ENCODE results near the gene MSANTD7.

The MSANTD7 gene, protein sequence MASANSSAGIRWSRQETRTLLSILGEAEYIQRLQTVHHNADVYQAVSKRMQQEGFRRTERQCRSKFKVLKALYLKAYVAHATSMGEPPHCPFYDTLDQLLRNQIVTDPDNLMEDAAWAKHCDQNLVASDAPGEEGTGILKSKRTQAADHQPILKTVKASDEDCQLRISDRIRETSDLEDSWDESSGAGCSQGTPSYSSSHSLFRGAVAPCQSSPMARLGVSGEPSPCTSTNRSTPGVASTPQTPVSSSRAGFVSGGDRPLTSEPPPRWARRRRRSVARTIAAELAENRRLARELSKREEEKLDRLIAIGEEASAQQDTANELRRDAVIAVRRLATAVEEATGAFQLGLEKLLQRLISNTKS

DNA sequence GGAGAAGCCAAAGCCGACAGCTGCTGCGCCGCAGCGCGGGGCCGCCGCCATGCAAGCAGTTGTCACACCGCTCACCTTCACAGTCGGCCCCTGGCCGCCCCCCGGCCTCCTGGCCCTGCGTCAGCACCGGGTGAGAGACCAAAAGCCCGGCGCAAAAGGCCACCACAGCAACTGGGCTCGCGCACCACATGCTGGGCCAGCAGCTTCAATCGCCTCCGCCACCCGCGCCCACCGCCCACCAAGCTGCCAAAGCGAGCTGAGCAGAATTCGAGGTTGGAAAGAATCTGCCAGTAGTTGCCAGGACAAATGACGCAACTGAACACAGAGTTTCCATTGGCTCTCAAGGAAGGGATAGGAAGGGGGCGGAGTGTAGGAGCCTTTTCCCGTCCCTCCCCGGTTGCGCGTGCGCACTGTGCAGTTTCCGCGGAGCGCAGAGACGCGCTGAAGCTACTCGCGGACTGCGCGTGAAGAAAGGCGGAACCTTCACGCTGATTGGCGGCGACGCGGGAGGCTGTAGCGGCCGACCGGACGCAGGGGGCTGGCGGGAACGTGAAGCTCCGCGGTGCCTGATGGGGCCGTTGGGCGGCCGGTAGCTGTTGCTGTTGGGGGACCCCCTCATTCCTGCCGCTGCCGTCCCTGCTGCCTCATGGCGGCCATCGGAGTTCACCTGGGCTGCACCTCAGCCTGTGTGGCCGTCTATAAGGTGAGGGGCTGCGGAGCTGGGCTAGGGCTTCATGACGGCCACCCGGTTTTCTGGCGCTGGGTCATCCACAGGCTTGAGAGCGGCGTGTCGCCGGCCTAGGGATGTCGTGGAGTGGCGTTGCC is at the start of gene MSANTD7, which contains the start of the genes CDNF and HSPA14:
TSS of gene MSANTD7 (plus strand) at position 550 of the 825 bp plus-strand sequence. CDS start 3,979 bp downstream, outside the sequence.
TSS of gene CDNF (minus strand) at position 281 of the 825 bp plus-strand sequence. CDS start at position 190, 91 bp downstream.
TSS of gene HSPA14 (plus strand) at position 550 of the 825 bp plus-strand sequence. CDS start at position 647, 97 bp downstream.
- TF ChIP-seq EZH2phosphoT487 (IDR thresholded peaks at IDR 0.05; ENCODE audit: low read depth): no peak
- TF ChIP-seq, protein P1, sequence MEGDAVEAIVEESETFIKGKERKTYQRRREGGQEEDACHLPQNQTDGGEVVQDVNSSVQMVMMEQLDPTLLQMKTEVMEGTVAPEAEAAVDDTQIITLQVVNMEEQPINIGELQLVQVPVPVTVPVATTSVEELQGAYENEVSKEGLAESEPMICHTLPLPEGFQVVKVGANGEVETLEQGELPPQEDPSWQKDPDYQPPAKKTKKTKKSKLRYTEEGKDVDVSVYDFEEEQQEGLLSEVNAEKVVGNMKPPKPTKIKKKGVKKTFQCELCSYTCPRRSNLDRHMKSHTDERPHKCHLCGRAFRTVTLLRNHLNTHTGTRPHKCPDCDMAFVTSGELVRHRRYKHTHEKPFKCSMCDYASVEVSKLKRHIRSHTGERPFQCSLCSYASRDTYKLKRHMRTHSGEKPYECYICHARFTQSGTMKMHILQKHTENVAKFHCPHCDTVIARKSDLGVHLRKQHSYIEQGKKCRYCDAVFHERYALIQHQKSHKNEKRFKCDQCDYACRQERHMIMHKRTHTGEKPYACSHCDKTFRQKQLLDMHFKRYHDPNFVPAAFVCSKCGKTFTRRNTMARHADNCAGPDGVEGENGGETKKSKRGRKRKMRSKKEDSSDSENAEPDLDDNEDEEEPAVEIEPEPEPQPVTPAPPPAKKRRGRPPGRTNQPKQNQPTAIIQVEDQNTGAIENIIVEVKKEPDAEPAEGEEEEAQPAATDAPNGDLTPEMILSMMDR (IDR thresholded peaks at IDR 0.05; ENCODE audit: low read depth, low read length): no peak
- H3K4me2 ChIP-seq (ENCODE audit: low read length): peak within 1 kb of the TSS; percentile 96
- 0 out of 2 replicates have a peak, but pooled peaks cover 4% of the 10 kb centered on the region for H4K20me1 ChIP-seq (ENCODE audit: insufficient read depth, low read length)
- H2AFZ ChIP-seq (ENCODE audit: low read depth, low read length): peak within 1 kb of the TSS; percentile 87
- H3K4me3 ChIP-seq (ENCODE audit: low read length): peak within 1 kb of the TSS; percentile 98
- H3K27ac ChIP-seq (ENCODE audit: low read length): peak within 1 kb of the TSS; percentile 59
- no peaks in the 10 kb centered on the region for H3K9me3 ChIP-seq (ENCODE audit: insufficient read depth, low read length)
- peaks cover 32% of the 10 kb centered on the region for H3K79me2 ChIP-seq (ENCODE audit: low read length)
- H3K36me3 ChIP-seq (replicated peaks; ENCODE audit: low read depth, low read length): peaks cover 23% of the 10 kb centered on the region
- H3K4me1 ChIP-seq (ENCODE audit: low read length): peaks cover 9% of the 10 kb centered on the region
- H3K9ac ChIP-seq (ENCODE audit: low read length): peak within 1 kb of the TSS; percentile 94
- no peaks in the 10 kb centered on the region for H3K27me3 ChIP-seq (ENCODE audit: low read depth, low read length)

DNA sequence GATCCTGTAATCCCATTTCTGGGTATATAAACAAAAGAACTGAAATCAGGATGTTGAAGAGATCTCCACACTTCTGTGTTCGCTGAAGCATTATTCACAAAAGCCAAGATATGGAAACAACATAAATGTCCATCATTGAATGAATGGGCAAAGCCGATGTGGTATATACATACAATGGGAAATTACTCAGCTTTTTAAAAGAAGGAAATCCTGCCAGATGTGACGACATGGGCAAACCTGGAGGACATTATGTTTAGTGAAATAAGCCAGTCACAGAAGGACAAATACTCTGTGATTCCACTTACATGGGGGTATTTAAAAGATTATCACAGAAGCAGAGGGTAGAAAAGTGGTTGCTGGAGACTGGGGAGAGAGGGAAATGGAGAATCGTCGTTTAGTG is 39.5 kb upstream of the MSANTD7 start:
- H3K4me3 ChIP-seq (ENCODE audit: low read length): no peak overlapping the region
- no peak for TF ChIP-seq EZH2phosphoT487 (IDR thresholded peaks at IDR 0.05; ENCODE audit: low read depth)
- TF ChIP-seq, protein P1 (IDR thresholded peaks at IDR 0.05; ENCODE audit: low read depth, low read length): no peak
- no peaks in the 10 kb centered on the region for H3K9me3 ChIP-seq (ENCODE audit: insufficient read depth, low read length)
- H2AFZ ChIP-seq (ENCODE audit: low read depth, low read length): no peak overlapping the region
- no peaks in the 10 kb centered on the region for H3K27me3 ChIP-seq (ENCODE audit: low read depth, low read length)
- H4K20me1 ChIP-seq (ENCODE audit: insufficient read depth, low read length): no peaks in the 10 kb centered on the region
- H3K79me2 ChIP-seq (ENCODE audit: low read length): no peaks in the 10 kb centered on the region
- no peaks in the 10 kb centered on the region for H3K36me3 ChIP-seq (replicated peaks; ENCODE audit: low read depth, low read length)
- H3K4me1 ChIP-seq (ENCODE audit: low read length): peaks cover 13% of the 10 kb centered on the region
- H3K27ac ChIP-seq (ENCODE audit: low read length): no peak overlapping the region
- no peak overlapping the region for H3K9ac ChIP-seq (ENCODE audit: low read length)
- H3K4me2 ChIP-seq (ENCODE audit: low read length): no peak overlapping the region

DNA sequence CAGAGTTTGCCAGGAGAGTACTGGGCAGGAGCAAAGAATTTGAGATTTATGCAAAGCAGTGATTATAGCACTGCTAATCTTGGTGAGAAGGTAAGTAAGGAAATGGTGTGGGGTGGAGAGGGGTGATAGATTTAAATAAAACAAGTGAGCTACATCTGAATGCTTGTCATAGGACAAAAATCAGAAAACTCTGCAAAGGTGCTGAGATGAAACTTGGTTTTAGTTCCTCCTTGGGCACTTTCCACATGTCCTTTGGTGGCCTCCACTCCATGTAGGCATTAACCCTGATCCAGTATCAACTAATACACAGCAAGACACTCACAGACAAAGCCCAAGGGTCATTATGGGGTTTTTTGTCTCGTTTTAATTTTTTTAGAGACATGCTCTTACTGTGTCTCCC is 37.7 kb upstream of the MSANTD7 start:
- peak overlapping the region; percentile 52 for H3K4me2 ChIP-seq (ENCODE audit: low read length)
- peaks cover 13% of the 10 kb centered on the region for H3K4me1 ChIP-seq (ENCODE audit: low read length)
- H3K36me3 ChIP-seq (replicated peaks; ENCODE audit: low read depth, low read length): no peaks in the 10 kb centered on the region
- TF ChIP-seq, protein P1 (IDR thresholded peaks at IDR 0.05; ENCODE audit: low read depth, low read length): no peak
- no peak for TF ChIP-seq EZH2phosphoT487 (IDR thresholded peaks at IDR 0.05; ENCODE audit: low read depth)
- no peaks in the 10 kb centered on the region for H3K27me3 ChIP-seq (ENCODE audit: low read depth, low read length)
- no peaks in the 10 kb centered on the region for H3K9me3 ChIP-seq (ENCODE audit: insufficient read depth, low read length)
- no peak overlapping the region for H3K4me3 ChIP-seq (ENCODE audit: low read length)
- H3K27ac ChIP-seq (ENCODE audit: low read length): no peak overlapping the region
- no peaks in the 10 kb centered on the region for H3K79me2 ChIP-seq (ENCODE audit: low read length)
- H2AFZ ChIP-seq (ENCODE audit: low read depth, low read length): no peak overlapping the region
- H3K9ac ChIP-seq (ENCODE audit: low read length): no peak overlapping the region
- H4K20me1 ChIP-seq (ENCODE audit: insufficient read depth, low read length): no peaks in the 10 kb centered on the region

DNA sequence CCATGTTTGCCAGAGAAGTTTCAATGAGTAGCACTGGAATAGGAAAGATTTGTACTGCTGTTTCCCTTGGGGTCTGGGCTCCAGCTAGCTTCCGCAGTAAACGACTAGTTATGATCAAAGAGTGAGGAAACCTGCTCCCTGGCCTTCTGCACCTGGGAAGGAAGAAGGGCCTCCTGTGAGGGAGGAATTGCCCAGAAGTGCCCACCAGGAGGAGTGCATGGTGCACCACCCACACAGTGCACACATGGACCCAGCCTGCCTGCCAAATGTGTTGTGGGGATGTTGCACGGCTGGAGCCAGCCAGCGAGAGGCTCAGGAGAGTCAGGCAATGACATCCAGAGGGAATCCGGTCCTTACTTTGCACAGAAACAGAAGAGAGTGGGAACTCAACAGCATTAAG is 36.4 kb upstream of the MSANTD7 start:
- TF ChIP-seq EZH2phosphoT487 (IDR thresholded peaks at IDR 0.05; ENCODE audit: low read depth): no peak
- TF ChIP-seq, protein P1 (IDR thresholded peaks at IDR 0.05; ENCODE audit: low read depth, low read length): no peak
- H3K27ac ChIP-seq (ENCODE audit: low read length): no peak overlapping the region
- H3K4me1 ChIP-seq (ENCODE audit: low read length): peaks cover 13% of the 10 kb centered on the region
- H3K9me3 ChIP-seq (ENCODE audit: insufficient read depth, low read length): no peaks in the 10 kb centered on the region
- no peak overlapping the region for H3K4me2 ChIP-seq (ENCODE audit: low read length)
- no peak overlapping the region for H3K4me3 ChIP-seq (ENCODE audit: low read length)
- H3K27me3 ChIP-seq (ENCODE audit: low read depth, low read length): no peaks in the 10 kb centered on the region
- H3K36me3 ChIP-seq (replicated peaks; ENCODE audit: low read depth, low read length): no peaks in the 10 kb centered on the region
- no peaks in the 10 kb centered on the region for H3K79me2 ChIP-seq (ENCODE audit: low read length)
- H2AFZ ChIP-seq (ENCODE audit: low read depth, low read length): no peak overlapping the region
- no peak overlapping the region for H3K9ac ChIP-seq (ENCODE audit: low read length)
- no peaks in the 10 kb centered on the region for H4K20me1 ChIP-seq (ENCODE audit: insufficient read depth, low read length)

Data from OCI-LY3 (cell line).